IMR-90 (cell line): ENCODE results near the gene DMD. TPM values are rescaled to one million over a fixed set of nuclear protein-coding genes. Genes with fewer than 3 reads are reported as not detected.
"Not testable (repeated sequence)": the region's sequence is repeated elsewhere in the genome, so short reads cannot be mapped to it uniquely, and the experiment has no call there.

Source experiments
- ATAC-seq: fragments of 200-7000 bp; cut with Tn5 transposase; 2 replicates; pipeline ENCODE4 v1.9.1; 2020; ENCODE audit warnings: low read depth, mild to moderate bottlenecking, moderate library complexity
- BruUV-seq: library from RNA; stranded (reverse); fragments of 400-500 nt; replicated peaks from 2 replicates; lab custom pipeline; 2021; lab: Mats Ljungman, UMichigan
- CTCF ChIA-PET: fragments of 300-600 bp; formaldehyde crosslinking; extraction: SDS; loops from one replicate; lab custom pipeline; 2021; ENCODE audit warnings: antibody characterized with exemption; lab: Yijun Ruan, JAX
- POLR2A ChIA-PET: fragments of 300-600 bp; sonication (Branson Sonifier 250); formaldehyde crosslinking; loops from one replicate; lab custom pipeline; 2022; ENCODE audit warnings: antibody characterized with exemption; ENCODE audit not compliant: unreplicated experiment; lab: Charles Lee
- DNase-seq: peaks from one replicate; pipeline ENCODE4 v3.0.0; 2013
- H2AFZ ChIP-seq: replicated peaks from 2 replicates; pipeline ENCODE3; 2013; ENCODE audit warnings: low read length, mild to moderate bottlenecking; ENCODE audit not compliant: poor library complexity
- H2AK5ac ChIP-seq: 2 replicates; pipeline ENCODE4 v1.6.1; 2013; ENCODE audit warnings: low read depth, low read length, inconsistent platforms
- H2AK9ac ChIP-seq: replicated peaks from 2 replicates; pipeline ENCODE3; 2013; ENCODE audit warnings: mild to moderate bottlenecking, low read depth, low read length, moderate library complexity; ENCODE audit not compliant: poor library complexity
- H2BK120ac ChIP-seq: 2 replicates; pipeline ENCODE4 v1.6.1; 2013; ENCODE audit warnings: low read depth, low read length, inconsistent platforms
- H2BK15ac ChIP-seq: 3 replicates; pipeline ENCODE4 v1.6.1; 2013; ENCODE audit warnings: low read depth, low read length, inconsistent platforms
- H2BK20ac ChIP-seq: 2 replicates; pipeline ENCODE4 v1.6.1; 2013; ENCODE audit warnings: low read depth, mild to moderate bottlenecking, inconsistent platforms, low read length, moderate library complexity
- H2BK5ac ChIP-seq: 2 replicates; pipeline ENCODE4 v1.6.1; 2013; ENCODE audit warnings: mild to moderate bottlenecking, low read depth, low read length, inconsistent platforms; ENCODE audit not compliant: poor library complexity, severe bottlenecking
- H3K14ac ChIP-seq: replicated peaks from 2 replicates; pipeline ENCODE4 v1.6.1; 2013; ENCODE audit warnings: low read depth, low read length, inconsistent platforms
- H3K18ac ChIP-seq: 2 replicates; pipeline ENCODE4 v1.6.1; 2013; ENCODE audit warnings: low read depth, low read length, control low read depth
- H3K23ac ChIP-seq: 2 replicates; pipeline ENCODE4 v1.6.1; 2013; ENCODE audit warnings: low read depth, low read length, inconsistent platforms
- H3K27ac ChIP-seq: 2 replicates; pipeline ENCODE4 v1.5.1; 2013; ENCODE audit warnings: mild to moderate bottlenecking, control low read depth, low read length; ENCODE audit not compliant: insufficient read depth
- H3K27me3 ChIP-seq: 2 replicates; pipeline ENCODE4 v1.6.1; 2013; ENCODE audit warnings: low read length; ENCODE audit not compliant: control insufficient read depth, insufficient read depth
- H3K36me3 ChIP-seq: 2 replicates; pipeline ENCODE4 v1.6.1; 2013; ENCODE audit warnings: low read length, mixed read lengths; ENCODE audit not compliant: control insufficient read depth, insufficient read depth
- H3K4ac ChIP-seq: 2 replicates; pipeline ENCODE4 v1.6.1; 2013; ENCODE audit warnings: low read depth, low read length, inconsistent platforms
- H3K4me1 ChIP-seq: 2 replicates; pipeline ENCODE4 v1.6.1; 2013; ENCODE audit warnings: low read length, mixed read lengths; ENCODE audit not compliant: control insufficient read depth, insufficient read depth
- H3K4me2 ChIP-seq: 2 replicates; pipeline ENCODE4 v1.6.1; 2013; ENCODE audit warnings: low read depth, mild to moderate bottlenecking, control low read depth, low read length, moderate library complexity
- H3K4me3 ChIP-seq: 2 replicates; pipeline ENCODE4 v1.5.1; 2013; ENCODE audit warnings: low read depth, mild to moderate bottlenecking, control low read depth, low read length, moderate library complexity; ENCODE audit not compliant: insufficient read depth
- H3K56ac ChIP-seq: 2 replicates; pipeline ENCODE4 v1.6.1; 2013; ENCODE audit warnings: low read length, inconsistent platforms; ENCODE audit not compliant: insufficient read depth; ENCODE audit errors: extremely low read depth
- H3K79me1 ChIP-seq, 2 experiments: 2 replicates each; pipeline ENCODE4 v1.6.1; 2013; ENCODE audit warnings: low read length in 2 of 2, inconsistent platforms in 1 of 2, low read depth in 1 of 2
- H3K9ac ChIP-seq: 2 replicates; pipeline ENCODE4 v1.6.1; 2013; ENCODE audit warnings: low read depth, low read length, control low read depth
- H3K9me1 ChIP-seq: 2 replicates; pipeline ENCODE4 v1.6.1; 2013; ENCODE audit warnings: low read length, inconsistent platforms; ENCODE audit not compliant: insufficient read depth
- H3K9me3 ChIP-seq: 2 replicates; pipeline ENCODE4 v1.6.1; 2013; ENCODE audit warnings: low read length; ENCODE audit not compliant: control insufficient read depth, insufficient read depth
- H4K20me1 ChIP-seq: 2 replicates; pipeline ENCODE4 v1.6.1; 2013; ENCODE audit warnings: low read length, inconsistent platforms; ENCODE audit not compliant: insufficient read depth
- H4K5ac ChIP-seq: 2 replicates; pipeline ENCODE4 v1.6.1; 2013; ENCODE audit warnings: mild to moderate bottlenecking, low read depth, low read length, control low read depth
- H4K8ac ChIP-seq, 2 experiments: 2 replicates each; pipeline ENCODE4 v1.6.1; 2013; ENCODE audit warnings: low read depth in 2 of 2, low read length in 2 of 2, control low read depth in 1 of 2, inconsistent platforms in 1 of 2
- H4K91ac ChIP-seq: 2 replicates; pipeline ENCODE4 v1.6.1; 2013; ENCODE audit warnings: low read depth, low read length, inconsistent platforms; ENCODE audit not compliant: insufficient read depth
- WGBS, 2 experiments: methylation state at CpG; one replicate each; pipeline versions ENCODE4 v1.1.5 to v1.1.7; 2013; ENCODE audit warnings: missing lambda C conversion rate in 2 of 2; ENCODE audit not compliant: insufficient read length in 1 of 2; ENCODE audit errors: extremely low coverage in 2 of 2; 5-methylcytosine and 5-hydroxymethylcytosine counted together
- dilution Hi-C: fragments of 300-500 bp; cut with HindIII; formaldehyde crosslinking; loops from one replicate; pipeline ENCODE4 v1.14.3; 2018; ENCODE audit warnings: low sequenced_read_pairs; ENCODE audit not compliant: unreplicated experiment
- in situ Hi-C: fragments of 300-500 bp; cut with MboI; formaldehyde crosslinking; loops from 3 replicates; pipeline ENCODE4 v1.14.3; 2019; ENCODE audit warnings: low sequenced_read_pairs, inconsistent platforms, mixed read lengths
- intact Hi-C: fragments of 100-400 bp; cut with micrococcal nuclease; formaldehyde crosslinking; loops from 2 replicates; pipeline ENCODE4 v1.10.0; 2022
- polyA plus RNA-seq, 3 experiments: library from polyadenylated mRNA; depleted of rRNA; stranded (reverse); fragments of >200 nt; gene quantifications; 2 replicates each; pipeline ENCODE4 v1.2.3, GENCODE V29; 2012; ENCODE audit warnings: low replicate concordance in 1 of 3
- total RNA-seq: library from RNA; depleted of rRNA; stranded (reverse); fragments of >200 nt; gene quantifications from 2 replicates; pipeline ENCODE4 v1.2.3, GENCODE V29; 2012

DMD gene
- total and polyA plus RNA-seq, 2 of the 4 experiments (the other 2 are of a cell fraction), result 6.6 to 11.8 TPM

DNA sequence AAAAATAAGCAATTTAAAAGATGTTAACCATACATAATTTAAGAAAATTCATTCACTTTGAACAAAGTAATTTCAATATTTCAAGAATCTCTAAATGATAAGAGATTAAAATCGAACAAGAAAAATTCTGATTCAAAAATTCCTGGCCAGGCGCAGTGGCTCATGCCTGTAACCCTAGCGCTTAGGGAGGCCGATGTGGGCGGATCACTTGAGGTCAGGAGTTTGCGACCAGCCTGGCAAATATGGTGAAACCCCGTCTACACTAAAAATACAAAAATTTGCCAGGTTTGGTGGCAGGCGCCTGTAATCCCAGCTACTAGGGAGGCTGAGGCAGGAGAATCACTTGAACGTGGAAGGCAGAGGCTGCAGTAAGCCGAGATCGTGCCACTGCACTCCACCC is 1279.0 kb downstream of the DMD start:
- CTCF ChIA-PET, H3K36me3 ChIP-seq, ATAC-seq, H3K9me1 ChIP-seq, H3K14ac ChIP-seq, BruUV-seq, H2BK120ac ChIP-seq, H3K56ac ChIP-seq, H3K18ac ChIP-seq, intact Hi-C loops, H3K23ac ChIP-seq, H2AFZ ChIP-seq, H3K4me2 ChIP-seq, H3K9ac ChIP-seq, H2AK9ac ChIP-seq, H3K27ac ChIP-seq, POLR2A ChIA-PET, H2AK5ac ChIP-seq, H3K4me1 ChIP-seq, H2BK20ac ChIP-seq, H4K5ac ChIP-seq, H2BK15ac ChIP-seq, in situ Hi-C loops, H3K4ac ChIP-seq, H3K4me3 ChIP-seq, H4K8ac ChIP-seq, H2BK5ac ChIP-seq, dilution Hi-C loops, H3K79me1 ChIP-seq, H4K20me1 ChIP-seq, H3K9me3 ChIP-seq, DNase-seq, H3K27me3 ChIP-seq, H4K91ac ChIP-seq: not testable (repeated sequence)
- WGBS, 2 experiments, result 67% methylated on average over 1 of the region's 11 CpGs; no CpG with 5 or more reads in 1 of the 2 experiments
